Natural killer cell (primary cell): ENCODE measurements around the gene EEFSEC. TPM values are rescaled to one million over a fixed set of nuclear protein-coding genes. Genes with fewer than 3 reads are reported as not detected.
A peak's percentile ranks its signal among the peaks of the same experiment; 100 is the strongest.

ENCODE experiments used
- ATAC-seq, 3 donors: fragments of 150-1000 bp in 2 of 3; fragments of 200-7000 bp in 1 of 3; cut with Tn5 transposase; 1 replicate in 1 of 3; 2 replicates in 2 of 3; pipeline ENCODE4 v1.10.0; 2021; ENCODE audit warnings: mild to moderate bottlenecking in 2 of 3, moderate library complexity in 2 of 3
- DNase-seq, 2 donors: peaks; one replicate each; pipeline versions ENCODE4 v3.0.0 to v3.0.0-alpha.2; 2013 to 2021; ENCODE audit warnings: mixed read lengths in 1 of 2
- H3K27ac ChIP-seq: one replicate; pipeline ENCODE4 v1.5.1; 2013; ENCODE audit warnings: mild to moderate bottlenecking, low read length
- H3K27me3 ChIP-seq: one replicate; pipeline ENCODE4 v1.6.1; 2013; ENCODE audit warnings: low read length; ENCODE audit not compliant: control insufficient read depth, insufficient read depth
- H3K36me3 ChIP-seq: one replicate; pipeline ENCODE4 v1.6.1; 2013; ENCODE audit warnings: low read length; ENCODE audit not compliant: control insufficient read depth, insufficient read depth
- H3K4me1 ChIP-seq: one replicate; pipeline ENCODE4 v1.6.1; 2013; ENCODE audit warnings: low read length; ENCODE audit not compliant: control insufficient read depth, insufficient read depth
- H3K4me3 ChIP-seq: one replicate; pipeline ENCODE4 v1.5.1; 2013; ENCODE audit warnings: low read length
- H3K9me3 ChIP-seq: one replicate; pipeline ENCODE4 v1.6.1; 2013; ENCODE audit warnings: low read length; ENCODE audit not compliant: control insufficient read depth, insufficient read depth
- H3K27ac Mint-ChIP-seq, 2 donors: one replicate each; pipeline ENCODE4 v1.8.0; 2022; ENCODE audit warnings: mild to moderate bottlenecking in 2 of 2, mixed read lengths in 2 of 2, moderate library complexity in 1 of 2
- H3K27me3 Mint-ChIP-seq, 2 donors: one replicate each; pipeline ENCODE4 v1.8.0; 2022; ENCODE audit warnings: low read depth in 2 of 2, mixed read lengths in 2 of 2
- H3K36me3 Mint-ChIP-seq: one replicate; pipeline ENCODE4 v1.8.0; 2022; ENCODE audit warnings: mixed read lengths
- H3K4me1 Mint-ChIP-seq, 2 donors: one replicate each; pipeline ENCODE4 v1.8.0; 2022; ENCODE audit warnings: mixed read lengths in 2 of 2
- H3K4me3 Mint-ChIP-seq: one replicate; pipeline ENCODE4 v1.8.0; 2022; ENCODE audit warnings: mild to moderate bottlenecking, moderate library complexity, mixed read lengths
- H3K9me3 Mint-ChIP-seq, 2 donors: one replicate each; pipeline ENCODE4 v1.8.0; 2022; ENCODE audit warnings: mixed read lengths in 2 of 2
- WGBS: methylation state at CpG from one replicate; pipeline ENCODE4 v1.1.7; 2013; ENCODE audit warnings: missing lambda C conversion rate; ENCODE audit not compliant: insufficient coverage; 5-methylcytosine and 5-hydroxymethylcytosine counted together
- intact Hi-C: fragments of 100-400 bp; cut with micrococcal nuclease; formaldehyde crosslinking; loops from one replicate; pipeline ENCODE4 v1.14.2; 2022
- total RNA-seq, 4 donors: library from RNA; stranded (reverse); fragments of 120-200 nt in 1 of 4; gene quantifications; one replicate each; pipeline versions ENCODE4 v1.2.3 to v1.2.4, GENCODE V29; 2013 to 2022
- TF ChIP-seq, protein P1 (sequence below): fragments of 200-600 bp; IDR thresholded peaks from one replicate; pipeline ENCODE4 v1.8.0; 2022; ENCODE audit warnings: antibody characterized with exemption

Gene EEFSEC
- total RNA-seq, 3 donors from 2014 or later (not counting 1 experiment from before 2014, with no cell fraction given) = 16.7 to 18.9 (median 17.6) TPM

DNA sequence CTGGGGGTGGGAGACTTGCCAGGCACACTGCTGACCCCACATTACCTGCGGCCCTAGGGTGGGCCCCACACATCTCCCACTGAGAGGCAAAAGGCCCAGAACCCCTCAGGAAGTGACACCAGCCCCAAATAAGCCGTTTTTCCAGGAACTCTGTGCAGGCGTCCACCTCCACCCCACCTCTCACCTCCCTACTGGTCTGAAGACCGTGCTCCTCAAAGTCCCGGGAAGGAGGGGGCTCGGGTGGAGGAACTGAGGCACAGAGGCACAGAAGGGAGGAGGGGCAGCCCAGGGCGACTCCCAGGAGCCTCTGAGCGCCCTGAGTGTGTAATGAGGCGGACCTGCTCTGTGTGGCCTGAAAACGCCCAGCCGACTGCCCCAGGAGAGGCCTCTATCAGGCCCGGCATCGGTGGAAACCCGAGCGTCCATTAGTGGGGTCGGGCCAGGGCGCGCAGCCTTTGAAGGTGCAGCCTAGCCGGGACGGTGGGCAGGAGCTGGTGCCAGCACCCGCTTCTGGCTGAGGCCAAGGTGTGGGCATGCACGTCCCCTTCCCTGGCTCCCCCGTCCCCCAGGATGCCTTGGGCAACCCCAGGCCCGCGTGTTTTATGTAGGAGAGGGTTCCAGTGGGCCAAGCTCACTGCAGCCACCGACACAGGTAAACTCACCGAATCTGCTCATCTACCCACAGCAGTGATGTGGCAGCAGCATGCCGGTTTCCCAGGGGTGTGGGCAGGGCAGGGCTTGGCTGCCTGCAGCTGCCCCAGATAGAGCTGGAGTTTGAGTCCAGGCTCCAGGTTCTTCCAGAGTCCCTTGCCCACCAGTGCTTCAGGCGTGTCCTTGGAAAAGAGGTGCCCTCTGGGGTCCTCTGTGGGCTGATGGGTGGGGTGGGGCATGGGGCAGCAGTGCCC is 257.6 kb downstream of the EEFSEC start:
- Histone ChIP-seq H3K4me3 (no peak overlapping the region), H3K4me1 (no peaks in the 10 kb centered on the region), H3K36me3 (no peaks in the 10 kb centered on the region), H3K27me3 (no peaks in the 10 kb centered on the region), H3K9me3 (no peaks in the 10 kb centered on the region), H3K27ac (no peak overlapping the region)
- Mint-ChIP-seq H3K27me3 (no peaks in the 10 kb centered on the region), H3K36me3 (no peaks in the 10 kb centered on the region), H3K9me3 (no peaks in the 10 kb centered on the region), H3K4me3 (no peak overlapping the region), H3K27ac (no peak overlapping the region), H3K4me1 (peaks cover 0 to 6% of the 10 kb centered on the region in 2 donors)
- TF ChIP-seq, protein P1, sequence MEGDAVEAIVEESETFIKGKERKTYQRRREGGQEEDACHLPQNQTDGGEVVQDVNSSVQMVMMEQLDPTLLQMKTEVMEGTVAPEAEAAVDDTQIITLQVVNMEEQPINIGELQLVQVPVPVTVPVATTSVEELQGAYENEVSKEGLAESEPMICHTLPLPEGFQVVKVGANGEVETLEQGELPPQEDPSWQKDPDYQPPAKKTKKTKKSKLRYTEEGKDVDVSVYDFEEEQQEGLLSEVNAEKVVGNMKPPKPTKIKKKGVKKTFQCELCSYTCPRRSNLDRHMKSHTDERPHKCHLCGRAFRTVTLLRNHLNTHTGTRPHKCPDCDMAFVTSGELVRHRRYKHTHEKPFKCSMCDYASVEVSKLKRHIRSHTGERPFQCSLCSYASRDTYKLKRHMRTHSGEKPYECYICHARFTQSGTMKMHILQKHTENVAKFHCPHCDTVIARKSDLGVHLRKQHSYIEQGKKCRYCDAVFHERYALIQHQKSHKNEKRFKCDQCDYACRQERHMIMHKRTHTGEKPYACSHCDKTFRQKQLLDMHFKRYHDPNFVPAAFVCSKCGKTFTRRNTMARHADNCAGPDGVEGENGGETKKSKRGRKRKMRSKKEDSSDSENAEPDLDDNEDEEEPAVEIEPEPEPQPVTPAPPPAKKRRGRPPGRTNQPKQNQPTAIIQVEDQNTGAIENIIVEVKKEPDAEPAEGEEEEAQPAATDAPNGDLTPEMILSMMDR = no peak
- DNase-seq (no peak), ATAC-seq (no peak)
- intact Hi-C loops = no loop called here
- 91% methylated on average over 29 of the region's 29 CpGs for WGBS

DNA sequence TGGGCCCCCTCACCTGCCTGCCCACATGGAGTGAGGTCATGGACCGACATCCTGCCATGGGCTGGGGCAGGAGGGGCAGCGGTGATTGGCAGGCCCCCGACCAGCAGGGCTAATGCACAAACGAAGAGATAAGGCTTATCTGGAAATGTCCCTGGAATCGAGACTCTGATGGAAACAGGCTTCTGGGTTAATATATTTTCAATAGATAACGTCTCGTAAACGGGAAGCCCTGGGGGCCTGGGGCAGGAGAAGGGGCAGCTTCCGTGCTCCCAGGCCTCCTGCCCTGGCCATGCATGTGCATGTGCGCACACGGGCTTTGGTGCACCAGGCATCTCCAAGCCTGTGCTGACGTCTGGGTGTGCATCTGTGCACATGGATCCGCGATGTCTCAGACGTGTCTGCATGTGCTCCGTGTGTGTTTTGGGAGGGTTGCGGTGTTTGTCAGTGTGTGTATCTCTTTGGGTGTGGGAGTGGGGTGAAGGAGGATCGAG is 258.3 kb downstream of the EEFSEC start:
- Histone ChIP-seq H3K27me3 (no peaks in the 10 kb centered on the region), H3K27ac (no peak overlapping the region), H3K4me3 (no peak overlapping the region), H3K36me3 (no peaks in the 10 kb centered on the region), H3K4me1 (no peaks in the 10 kb centered on the region), H3K9me3 (no peaks in the 10 kb centered on the region)
- H3K9me3 Mint-ChIP-seq = no peaks in the 10 kb centered on the region
- H3K27ac Mint-ChIP-seq = no peak overlapping the region
- no peak for DNase-seq
- TF ChIP-seq, protein P1 = no peak
- H3K4me1 Mint-ChIP-seq = peaks cover 0 to 6% of the 10 kb centered on the region in 2 donors
- intact Hi-C loops = no loop called here
- H3K4me3 Mint-ChIP-seq = no peak overlapping the region
- no peaks in the 10 kb centered on the region for H3K27me3 Mint-ChIP-seq
- no peak for ATAC-seq
- WGBS = 93% methylated on average over 18 of the region's 18 CpGs
- H3K36me3 Mint-ChIP-seq = no peaks in the 10 kb centered on the region

DNA sequence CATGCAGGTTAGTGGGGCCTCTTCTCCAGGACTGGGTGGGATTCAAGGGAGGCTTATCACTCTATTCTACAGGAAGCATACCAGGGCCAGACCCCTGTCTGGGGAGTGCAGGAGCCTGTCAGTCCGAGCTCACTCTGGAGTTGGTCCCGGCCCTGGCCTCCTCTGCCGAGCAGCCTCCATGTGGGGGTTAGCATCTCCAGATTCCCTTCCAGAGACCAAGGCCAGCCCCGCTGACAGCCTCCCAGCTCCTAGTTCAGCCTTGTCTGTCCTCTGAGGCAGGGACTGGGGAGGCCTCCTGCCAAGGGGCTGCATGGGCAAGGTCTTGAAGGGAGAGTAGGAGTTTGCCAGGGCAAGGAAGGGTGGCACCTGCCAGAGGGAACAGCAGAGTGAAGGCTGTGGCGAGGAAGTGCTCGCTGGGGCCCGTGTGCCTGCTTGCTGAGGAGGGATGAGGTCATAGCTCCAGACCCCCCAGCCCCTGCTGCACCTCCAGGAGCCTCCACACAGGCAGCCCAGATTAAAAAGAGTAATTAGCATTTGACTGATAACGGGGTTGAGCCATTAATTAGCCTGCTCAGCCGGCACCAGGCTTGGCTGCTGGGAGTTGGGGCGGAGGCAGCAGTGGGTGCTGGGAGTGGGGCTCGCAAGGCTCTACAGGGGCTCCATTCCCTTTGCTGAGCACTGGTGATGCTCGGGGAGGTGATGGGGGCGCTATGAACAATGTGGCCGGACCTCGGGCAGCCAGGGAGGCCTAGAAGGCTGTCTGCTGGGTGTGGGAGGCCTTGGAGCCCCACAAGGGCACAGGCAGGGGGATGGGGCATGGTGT is 259.1 kb downstream of the EEFSEC start:
- 90% methylated on average over 15 of the region's 15 CpGs for WGBS
- no peak for DNase-seq
- Mint-ChIP-seq H3K9me3 (no peaks in the 10 kb centered on the region), H3K27ac (peak overlapping the region in 1 of 2 donors; percentile 44), H3K4me3 (no peak overlapping the region), H3K36me3 (no peaks in the 10 kb centered on the region), H3K4me1 (peaks cover 0 to 6% of the 10 kb centered on the region in 2 donors), H3K27me3 (no peaks in the 10 kb centered on the region)
- intact Hi-C loops = no loop called here
- Histone ChIP-seq H3K27me3 (no peaks in the 10 kb centered on the region), H3K4me1 (no peaks in the 10 kb centered on the region), H3K27ac (no peak overlapping the region), H3K4me3 (no peak overlapping the region), H3K36me3 (no peaks in the 10 kb centered on the region), H3K9me3 (no peaks in the 10 kb centered on the region)
- TF ChIP-seq, protein P1 = no peak
- ATAC-seq = no peak
